Epithelial cell of umbilical artery (primary cell): ENCODE results near the gene WIPF3. TPM values are rescaled to one million over a fixed set of nuclear protein-coding genes. Genes with fewer than 3 reads are reported as not detected.

Experiments used
- total RNA-seq: library from RNA; depleted of rRNA; stranded (reverse); fragments of >200 nt; gene quantifications from 2 replicates; pipeline ENCODE4 v1.2.3, GENCODE V29; 2014

Gene WIPF3
- total RNA-seq, result not detected in 2 replicates

GRCh38 chr7:29806208-29806994, at the start of gene WIPF3:
Gene WIPF3, plus strand, starts transcription at chr7:29806508. Its CDS starts 28,217 bp downstream, at chr7:29834725.

Other genes starting within 250 kb of the WIPF3 start
- 0.15 and 1.3 TPM in 2 replicates for gene PRR15, start 242.7 kb upstream of the WIPF3 start, total RNA-seq
- 81.9 and 124 TPM in 2 replicates for gene SCRN1, start 183.3 kb downstream of the WIPF3 start, total RNA-seq
- gene FKBP14, start 220.2 kb downstream of the WIPF3 start, total RNA-seq, result 26.9 and 38.0 TPM in 2 replicates
- gene PLEKHA8, start 221.9 kb downstream of the WIPF3 start, total RNA-seq, result 14.9 and 22.3 TPM in 2 replicates